GM21381 (cell line): ENCODE results near the gene TRIM28.
"Not testable (repeated sequence)": the region's sequence is repeated elsewhere in the genome, so short reads cannot be mapped to it uniquely, and the experiment has no call there.

Source experiments
- ATAC-seq: cut with Tn5 transposase; IDR thresholded peaks from one replicate; pipeline ENCODE4 v1.9.1; 2021; ENCODE audit warnings: mild to moderate bottlenecking, moderate library complexity; ENCODE audit not compliant: unreplicated experiment

TRIM28 gene

DNA sequence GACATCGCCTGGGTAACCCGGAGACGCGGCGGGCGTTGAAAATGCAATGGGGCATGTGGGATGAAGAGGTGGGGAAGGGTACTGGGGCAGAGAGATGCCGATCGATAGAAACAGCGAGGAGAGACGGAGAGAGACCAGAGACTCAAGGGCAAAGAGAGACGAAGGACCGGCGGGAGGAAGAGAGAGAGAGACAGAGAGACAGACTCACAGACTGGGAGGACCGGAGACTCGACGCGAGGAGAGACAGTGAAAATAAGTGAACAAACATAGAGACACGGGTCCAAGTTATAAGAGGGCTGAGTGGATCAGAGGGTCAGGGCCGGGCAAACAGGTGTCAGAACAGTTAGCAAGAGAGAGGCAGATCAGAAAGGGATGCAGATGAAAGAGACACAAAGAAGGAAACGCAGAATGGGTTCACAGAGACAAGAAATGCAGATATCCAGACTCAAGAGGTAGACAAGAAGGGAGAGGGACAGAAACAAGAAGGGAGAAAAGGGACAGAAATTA is 29.8 kb downstream of the TRIM28 start:
- no peak for ATAC-seq

GRCh38 chr19:58575183-58576041 is 31.5 kb downstream of the TRIM28 start:
- ATAC-seq, result peak; percentile 39

DNA sequence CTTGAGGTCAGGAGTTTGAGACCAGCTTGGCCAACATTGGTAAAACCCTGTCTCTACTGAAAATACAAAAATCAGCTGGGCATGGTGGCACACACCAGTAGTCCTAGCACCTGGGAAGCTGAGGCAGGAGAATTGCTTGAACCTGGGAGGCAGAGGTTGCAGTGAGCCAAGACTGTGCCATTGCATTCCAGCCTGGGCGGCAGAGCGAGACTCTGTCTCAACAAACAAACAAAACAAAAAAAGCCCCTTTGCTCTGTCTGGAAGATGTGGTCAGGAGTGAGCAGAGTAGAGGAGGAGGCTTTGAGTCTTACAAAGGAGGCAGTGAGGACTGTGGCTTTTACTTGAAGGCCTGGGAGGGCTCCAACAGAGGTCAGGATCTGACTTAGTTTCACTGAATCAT is 33.7 kb downstream of the TRIM28 start:
- ATAC-seq, result not testable (repeated sequence)

DNA sequence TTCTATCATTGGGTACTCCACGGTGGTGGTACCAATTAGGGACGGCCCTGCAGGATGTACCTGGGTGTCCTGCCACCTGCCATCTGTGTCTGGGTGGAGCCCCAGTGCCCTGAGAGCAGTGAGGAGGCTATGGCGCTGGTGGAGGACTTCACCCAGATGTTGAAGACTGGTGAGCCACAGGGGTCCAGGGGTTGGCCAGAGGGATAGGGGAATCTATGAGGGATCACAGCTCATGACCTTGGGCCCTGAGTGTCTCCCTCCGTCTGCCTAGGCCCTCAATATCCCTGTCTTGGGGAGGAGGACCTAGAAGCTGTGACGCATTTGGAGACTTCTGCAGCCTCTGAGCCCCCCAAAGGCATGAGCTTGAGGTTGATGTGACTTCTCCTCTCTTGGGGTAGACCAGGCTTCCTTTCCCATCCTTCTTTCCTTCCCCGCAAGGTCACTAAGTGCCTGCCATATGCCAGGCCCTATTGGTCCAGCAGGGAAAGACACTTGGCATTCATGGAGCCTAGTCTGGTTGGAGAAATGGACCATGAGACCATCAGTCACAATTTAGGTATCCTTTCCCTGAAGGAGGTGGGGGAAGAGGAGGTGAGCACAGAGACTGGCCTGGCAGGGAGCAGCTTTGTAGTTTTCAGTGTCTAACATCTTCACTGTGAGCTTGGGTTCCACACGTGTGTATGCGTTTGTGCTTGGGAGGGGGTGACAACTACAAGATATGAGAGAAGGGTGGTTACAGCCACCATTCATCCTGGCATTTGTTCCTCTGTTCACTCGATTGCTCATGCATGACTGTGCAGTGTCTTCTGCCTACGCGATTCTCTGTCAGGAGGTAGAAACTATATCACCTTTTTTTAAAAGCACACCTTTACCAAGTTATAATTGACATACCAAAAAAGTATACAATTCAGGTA is 34.4 kb downstream of the TRIM28 start:
- ATAC-seq, result no peak

- ATAC-seq, result no peak
These were observed 35.7 kb downstream of the TRIM28 start for GRCh38 chr19:58579473-58580142.

DNA sequence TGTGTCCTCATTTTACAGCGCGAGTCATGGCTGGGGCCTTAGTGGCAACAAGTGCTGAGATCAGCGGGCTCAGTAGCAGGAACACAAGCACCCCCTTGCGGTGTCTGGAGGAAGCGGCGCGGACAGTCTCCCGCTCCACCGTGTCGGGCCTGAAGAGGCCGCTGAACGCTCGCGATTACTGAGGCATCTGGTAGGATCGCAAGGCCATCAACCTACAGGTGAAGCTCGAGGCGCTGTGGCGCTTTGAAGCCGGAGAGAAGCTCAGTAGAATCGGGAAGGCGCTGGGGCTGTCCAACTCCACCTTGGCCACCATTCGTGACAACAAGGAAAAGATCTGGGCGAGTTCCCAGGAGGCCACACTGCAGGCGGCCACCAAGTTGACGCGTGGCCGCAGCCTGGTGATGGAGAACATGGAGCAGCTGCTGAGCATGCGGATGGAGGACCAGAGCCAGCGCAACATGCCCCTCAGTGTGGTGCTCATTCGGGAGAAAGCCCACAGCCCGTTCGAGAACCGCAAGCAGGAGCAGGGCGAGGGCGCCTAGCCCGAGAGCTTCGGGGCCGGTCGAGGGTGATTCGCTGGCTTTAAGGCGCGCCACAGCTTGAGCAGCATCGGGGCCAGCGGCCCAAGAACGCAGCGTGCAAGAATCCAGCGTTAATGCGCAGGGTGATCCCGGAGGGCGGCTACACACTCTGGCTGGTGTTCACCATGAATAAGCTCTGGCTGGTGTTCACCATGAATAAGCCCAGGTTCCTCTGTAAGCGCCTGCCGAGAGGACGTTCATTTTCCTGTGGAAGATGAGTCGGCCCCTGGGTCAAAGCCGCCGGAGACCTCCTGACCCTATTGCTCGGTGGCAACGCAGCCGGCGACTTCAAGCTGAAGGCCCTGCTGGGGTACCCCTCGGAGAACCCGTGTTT is 37.6 kb downstream of the TRIM28 start:
- ATAC-seq, result no peak

- ATAC-seq, result no peak
These were observed 39.1 kb downstream of the TRIM28 start for GRCh38 chr19:58582985-58583384.

GRCh38 chr19:58584498-58585441 is 40.9 kb downstream of the TRIM28 start:
- ATAC-seq, result no peak

GRCh38 chr19:58585442-58586132 is 41.7 kb downstream of the TRIM28 start:
- ATAC-seq, result no peak

DNA sequence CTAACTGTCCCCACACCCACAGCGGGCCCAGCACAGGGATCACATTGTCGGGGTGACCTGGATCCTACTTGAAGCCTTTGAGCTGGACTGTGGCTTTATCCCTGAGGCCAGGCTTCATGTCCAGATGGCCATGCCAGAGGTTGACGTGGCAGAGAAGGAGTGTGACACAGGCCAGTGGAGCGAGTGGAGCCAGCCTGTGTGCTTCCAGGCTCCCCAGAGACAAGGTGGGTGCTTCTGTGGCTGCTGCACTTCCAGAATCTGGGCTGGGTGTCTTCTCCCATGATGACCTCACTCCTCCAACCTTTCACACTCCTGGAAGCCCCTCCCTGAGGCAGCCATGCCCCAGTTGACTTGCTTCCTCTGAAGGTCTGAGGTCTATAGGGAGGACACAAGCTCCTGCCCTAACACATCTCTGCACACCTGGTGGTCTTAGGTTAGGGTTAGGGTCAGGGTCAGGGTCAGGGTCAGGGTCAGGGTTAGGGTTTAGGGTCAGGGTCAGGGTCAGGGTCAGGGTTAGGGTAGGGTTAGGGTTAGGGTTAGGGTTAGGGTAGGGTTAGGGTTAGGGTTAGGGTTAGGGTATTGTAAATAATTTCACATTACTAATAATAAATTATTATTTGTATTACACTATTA is 42.4 kb downstream of the TRIM28 start:
- no peak for ATAC-seq
